Naive thymus-derived CD4-positive, alpha-beta T cell (primary cell): ENCODE measurements around the gene ZCCHC18. TPM values are rescaled to one million over a fixed set of nuclear protein-coding genes. Genes with fewer than 3 reads are reported as not detected.
A peak's percentile ranks its signal among the peaks of the same experiment; 100 is the strongest.

ENCODE experiments used
- ATAC-seq: fragments of 150-1000 bp; cut with Tn5 transposase; 2 replicates; pipeline ENCODE4 v1.10.0; 2021; ENCODE audit warnings: mild to moderate bottlenecking, moderate library complexity
- CTCF ChIA-PET: fragments of 350-600 bp; sonication (Branson Sonifier 250); formaldehyde crosslinking; loops from one replicate; lab custom pipeline; 2021; ENCODE audit warnings: antibody characterized with exemption; lab: Charles Lee
- POLR2A ChIA-PET: fragments of 350-600 bp; sonication (Branson Sonifier 250); formaldehyde crosslinking; loops from one replicate; lab custom pipeline; 2021; ENCODE audit warnings: antibody characterized with exemption, inconsistent platforms; lab: Charles Lee
- DNase-seq, 9 donors: peaks; one replicate each; pipeline versions ENCODE4 v3.0.0 to v3.0.0-alpha.2; 2020 to 2022; ENCODE audit warnings: mixed read lengths in 1 of 9
- H3K27ac ChIP-seq: one replicate; pipeline ENCODE4 v1.7.0; 2013; ENCODE audit warnings: mild to moderate bottlenecking, low read depth, low read length, moderate library complexity
- H3K27me3 ChIP-seq, 2 donors: one replicate each; pipeline ENCODE4 v1.7.0; 2013; ENCODE audit warnings: low read length in 2 of 2, mild to moderate bottlenecking in 2 of 2, moderate library complexity in 2 of 2; ENCODE audit not compliant: control insufficient read depth in 2 of 2, insufficient read depth in 2 of 2
- H3K36me3 ChIP-seq, 3 experiments: 1 replicate in 2 of 3; 2 replicates in 1 of 3; pipeline ENCODE4 v1.7.0; 2013; ENCODE audit warnings: low read length in 3 of 3, mild to moderate bottlenecking in 3 of 3, moderate library complexity in 1 of 3; ENCODE audit not compliant: insufficient read depth in 3 of 3, control insufficient read depth in 2 of 3
- H3K4me1 ChIP-seq, 2 donors: one replicate each; pipeline ENCODE4 v1.7.0; 2013; ENCODE audit warnings: low read length in 2 of 2, mild to moderate bottlenecking in 2 of 2, moderate library complexity in 1 of 2; ENCODE audit not compliant: control insufficient read depth in 2 of 2, insufficient read depth in 2 of 2
- H3K4me3 ChIP-seq: 2 replicates; pipeline ENCODE4 v1.7.0; 2013; ENCODE audit warnings: mild to moderate bottlenecking, low read length
- H3K9me3 ChIP-seq, 3 experiments: 1 replicate in 2 of 3; 2 replicates in 1 of 3; pipeline ENCODE4 v1.7.0; 2013; ENCODE audit warnings: low read length in 3 of 3; ENCODE audit not compliant: control insufficient read depth in 2 of 3
- H3K27ac Mint-ChIP-seq, 9 donors: one replicate each; pipeline ENCODE4 v1.8.0; 2020 to 2022; ENCODE audit warnings: mixed read lengths in 9 of 9, mild to moderate bottlenecking in 8 of 9, moderate library complexity in 5 of 9, inconsistent platforms in 2 of 9
- H3K27me3 Mint-ChIP-seq, 5 donors: one replicate each; pipeline ENCODE4 v1.8.0; 2021 to 2022; ENCODE audit warnings: mixed read lengths in 5 of 5, mild to moderate bottlenecking in 1 of 5
- H3K36me3 Mint-ChIP-seq, 5 donors: one replicate each; pipeline ENCODE4 v1.8.0; 2020 to 2022; ENCODE audit warnings: mixed read lengths in 5 of 5, mild to moderate bottlenecking in 3 of 5, inconsistent platforms in 1 of 5
- H3K4me1 Mint-ChIP-seq, 7 donors: one replicate each; pipeline ENCODE4 v1.8.0; 2020 to 2022; ENCODE audit warnings: mixed read lengths in 7 of 7, mild to moderate bottlenecking in 3 of 7, inconsistent platforms in 1 of 7
- H3K4me3 Mint-ChIP-seq, 10 donors: one replicate each; pipeline ENCODE4 v1.8.0; 2020 to 2022; ENCODE audit warnings: mild to moderate bottlenecking in 10 of 10, mixed read lengths in 10 of 10, moderate library complexity in 6 of 10, inconsistent platforms in 2 of 10
- H3K9me3 Mint-ChIP-seq, 11 donors: one replicate each; pipeline ENCODE4 v1.8.0; 2020 to 2022; ENCODE audit warnings: mixed read lengths in 11 of 11, mild to moderate bottlenecking in 4 of 11, inconsistent platforms in 1 of 11, moderate library complexity in 1 of 11
- intact Hi-C, 2 donors: fragments of 100-400 bp; cut with micrococcal nuclease; formaldehyde crosslinking; loops; one replicate each; pipeline ENCODE4 v1.15.1; 2023
- polyA plus RNA-seq, 2 donors: library from polyadenylated mRNA; unstranded; fragments of 300-500 nt; fragmentation: Illumina TruSeq; gene quantifications; one replicate each; pipeline ENCODE4 v1.2.3, GENCODE V29; 2021
- total RNA-seq, 6 experiments: library from RNA in 5 of 6; stranded (reverse) in 5 of 6; gene quantifications; 1 replicate in 5 of 6; 2 replicates in 1 of 6; pipeline ENCODE4 v1.2.3 and lab custom pipeline; 2021 to 2026

The ZCCHC18 gene
- total and polyA plus RNA-seq, 7 experiments from 2014 or later, result 0.24 to 5.9 (median 2.2) TPM

- ATAC-seq (no peak), DNase-seq (no peak)
- Mint-ChIP-seq H3K4me1 (peaks cover 0 to 44% (median 33%) of the 10 kb centered on the region in 7 donors), H3K27me3 (no peaks in the 10 kb centered on the region), H3K4me3 (no peak overlapping the region), H3K27ac (no peak overlapping the region), H3K36me3 (peaks cover 0 to 7% (median 0%) of the 10 kb centered on the region in 5 donors), H3K9me3 (peaks cover 0 to 2% (median 0%) of the 10 kb centered on the region in 11 donors)
- Histone ChIP-seq H3K9me3 (no peaks in the 10 kb centered on the region), H3K27ac (no peak overlapping the region), H3K4me3 (no peak overlapping the region), H3K4me1 (no peaks in the 10 kb centered on the region), H3K36me3 (no peaks in the 10 kb centered on the region), H3K27me3 (no peaks in the 10 kb centered on the region)
- CTCF ChIA-PET, result no interaction called here
- intact Hi-C loops, result no loop called here
- POLR2A ChIA-PET, result interaction anchor here (1.1 kb wide), 1 partner anchor 18 kb away, joined by 3 read pairs; no protein-coding TSS in a partner anchor
These were observed 28.9 kb downstream of the ZCCHC18 start for GRCh38 chrX:104141087-104141760.

- no peaks in the 10 kb centered on the region for H3K27me3 Mint-ChIP-seq
- peaks cover 0 to 5% (median 2%) of the 10 kb centered on the region in 5 donors for H3K36me3 Mint-ChIP-seq
- H3K27ac Mint-ChIP-seq, result peak overlapping the region in 1 of 9 donors; percentile 60
- intact Hi-C loops, result loop anchor here in 1 of 2 donors (10.0 kb wide), 1 partner anchor 836 kb away; the partner anchor contains the start of gene BEX2
- H3K27ac ChIP-seq, result no peak overlapping the region
- ATAC-seq (no peak), DNase-seq (no peak)
- no peaks in the 10 kb centered on the region for H3K9me3 Mint-ChIP-seq
- H3K36me3 ChIP-seq, result no peaks in the 10 kb centered on the region
- no peak overlapping the region for H3K4me3 ChIP-seq
- ChIA-PET CTCF (no interaction called here), POLR2A (no interaction called here)
- H3K27me3 ChIP-seq, result no peaks in the 10 kb centered on the region
- no peaks in the 10 kb centered on the region for H3K4me1 ChIP-seq
- peaks cover 3 to 26% (median 15%) of the 10 kb centered on the region in 7 donors for H3K4me1 Mint-ChIP-seq
- no peak overlapping the region for H3K4me3 Mint-ChIP-seq
- H3K9me3 ChIP-seq, result no peaks in the 10 kb centered on the region
These were observed 38.7 kb downstream of the ZCCHC18 start for GRCh38 chrX:104151037-104151436.

- Histone ChIP-seq H3K4me3 (peak within 1 kb of the TSS; percentile 87), H3K36me3 (no peaks in the 10 kb centered on the region)
- H3K27ac Mint-ChIP-seq, result peak within 1 kb of the TSS; percentile 97 to 100 (median 99)
These were observed 44.6 kb downstream of the ZCCHC18 start, which contains the start of gene SLC25A53 for GRCh38 chrX:104156630-104157529. Gene SLC25A53, minus strand, starts transcription at chrX:104157009. Its CDS starts 51,752 bp downstream, at chrX:104105257.

More at GRCh38 chrX:104156630-104157529, 44.6 kb downstream of the ZCCHC18 start, which contains the start of gene SLC25A53:
- H3K36me3 Mint-ChIP-seq, result no peaks in the 10 kb centered on the region
- no peaks in the 10 kb centered on the region for H3K4me1 ChIP-seq
- H3K27me3 ChIP-seq, result no peaks in the 10 kb centered on the region
- ATAC-seq (peak; percentile 91), DNase-seq (peak; percentile 53 to 81 (median 71))
- H3K27ac ChIP-seq, result peak within 1 kb of the TSS; percentile 85
- intact Hi-C loops, result loop anchor here (1.0 to 10.0 kb wide), 8 partner anchors 9 to 845 kb away; partner anchors contain the start of genes BEX2 (in 2 of the 2), FAM199X (in 2 of the 2), ZCCHC18 (in 2 of the 2) and MORF4L2 (in 1 of the 2)
- H3K4me3 Mint-ChIP-seq, result peak within 1 kb of the TSS; percentile 87 to 100 (median 98)
- H3K9me3 ChIP-seq, result no peaks in the 10 kb centered on the region
- H3K9me3 Mint-ChIP-seq, result no peaks in the 10 kb centered on the region
- ChIA-PET POLR2A (interaction anchor here (0.6 to 2.2 kb wide), 11 partner anchors 10 to 1643 kb away, joined by 3 to 35 read pairs (median 6); partner anchors contain the start of gene FAM199X), CTCF (interaction anchor here (1.1 to 1.7 kb wide), 2 partner anchors 9 to 18 kb away, joined by 3 to 8 read pairs; partner anchors contain the start of gene FAM199X)
- H3K27me3 Mint-ChIP-seq, result no peaks in the 10 kb centered on the region
- peaks cover 6 to 25% (median 15%) of the 10 kb centered on the region in 7 donors for H3K4me1 Mint-ChIP-seq

Other genes with a start within 250 kb of the ZCCHC18 start
- gene TMSB15B, start 149.9 kb upstream of the ZCCHC18 start, total RNA-seq, result 10 to 100 TPM in 1 of 5 experiments, 1 to 10 TPM in 4; 5.5 to 10.3 (median 6.8) TPM
- 10 to 100 TPM; 10.0 to 14.7 TPM for gene TMSB15B, start 149.9 kb upstream of the ZCCHC18 start, polyA plus RNA-seq
- not detected for gene H2BW1, start 98.8 kb upstream of the ZCCHC18 start, total RNA-seq
- gene H2BW1, start 98.8 kb upstream of the ZCCHC18 start, polyA plus RNA-seq, result not detected
- gene H2BW2, start 72.6 kb upstream of the ZCCHC18 start, total RNA-seq, result not detected
- not detected for gene H2BW2, start 72.6 kb upstream of the ZCCHC18 start, polyA plus RNA-seq
- 1 to 10 TPM; 2.5 to 4.6 (median 4.2) TPM for gene TMSB15C, start 36.3 kb upstream of the ZCCHC18 start, total RNA-seq
- gene TMSB15C, start 36.3 kb upstream of the ZCCHC18 start, polyA plus RNA-seq, result 1 to 10 TPM; 1.2 to 1.3 TPM
- 10 to 100 TPM in 4 of 5 experiments, 1 to 10 TPM in 1; 7.2 to 18.9 (median 10.4) TPM for gene SLC25A53, start 44.5 kb downstream of the ZCCHC18 start, total RNA-seq
- 1 to 10 TPM; 5.6 to 7.0 TPM for gene SLC25A53, start 44.5 kb downstream of the ZCCHC18 start, polyA plus RNA-seq
- gene FAM199X, start 53.9 kb downstream of the ZCCHC18 start, total RNA-seq, result 10 to 100 TPM; 12.6 to 20.4 (median 13.4) TPM
- gene FAM199X, start 53.9 kb downstream of the ZCCHC18 start, polyA plus RNA-seq, result 1 to 10 TPM; 8.2 to 9.4 TPM
- not detected for gene ESX1, start 142.4 kb downstream of the ZCCHC18 start, total RNA-seq
- not detected for gene ESX1, start 142.4 kb downstream of the ZCCHC18 start, polyA plus RNA-seq